HEK293 (cell line): ENCODE measurements around the gene ACTG1.
A peak's percentile ranks its signal among the peaks of the same experiment; 100 is the strongest.

Experiments
- CTCF ChIA-PET: fragments of 350-600 bp; formaldehyde crosslinking; extraction: SDS; loops from one replicate; lab custom pipeline; 2021; ENCODE audit warnings: antibody characterized with exemption; lab: Yijun Ruan, JAX
- POLR2A ChIA-PET: fragments of 300-600 bp; formaldehyde crosslinking; extraction: SDS; loops from one replicate; lab custom pipeline; 2020; ENCODE audit warnings: antibody characterized with exemption, inconsistent platforms; lab: Yijun Ruan, JAX
- H3K27ac ChIP-seq: fragments of 200-500 bp; sonication (Bioruptor generic); 2 replicates; pipeline ENCODE4 v1.5.1; 2014; ENCODE audit warnings: low read depth, low read length, control low read depth, inconsistent platforms; ENCODE audit errors: extremely low read depth
- H3K36me3 ChIP-seq, 2 experiments: fragments of 200-500 bp in 1 of 2; sonication (Bioruptor generic) in 1 of 2; 1 replicate in 1 of 2; 2 replicates in 1 of 2; pipeline ENCODE4 v1.5.1; 2014 to 2017; ENCODE audit warnings: inconsistent platforms in 2 of 2, low read length in 2 of 2; ENCODE audit not compliant: control insufficient read depth in 2 of 2, insufficient read depth in 1 of 2
- H3K4me1 ChIP-seq: fragments of 200-500 bp; sonication (Bioruptor generic); 2 replicates; pipeline ENCODE4 v1.5.1; 2014; ENCODE audit warnings: mild to moderate bottlenecking, low read length, inconsistent platforms; ENCODE audit not compliant: control insufficient read depth, insufficient read depth
- H3K4me3 ChIP-seq: 2 replicates; pipeline ENCODE4 v1.5.1; 2011; ENCODE audit warnings: low read depth, mild to moderate bottlenecking, control low read depth, low read length, moderate library complexity
- H3K9me3 ChIP-seq: fragments of 200-500 bp; sonication (Bioruptor generic); 2 replicates; pipeline ENCODE4 v1.5.1; 2014; ENCODE audit warnings: low read depth, low read length, inconsistent platforms; ENCODE audit not compliant: control insufficient read depth, insufficient read depth
- GLIS2 ChIP-seq: fragments of 450-650 bp; formaldehyde crosslinking; IDR thresholded peaks from 2 replicates; pipeline ENCODE4 v1.5.1; 2016; ENCODE audit warnings: missing biosample characterization, missing genetic modification characterization
- KLF7 ChIP-seq: fragments of 450-650 bp; formaldehyde crosslinking; IDR thresholded peaks from 2 replicates; pipeline ENCODE4 v1.5.1; 2016; ENCODE audit warnings: missing biosample characterization, missing genetic modification characterization, borderline replicate concordance
- MZF1 ChIP-seq: fragments of 450-650 bp; formaldehyde crosslinking; IDR thresholded peaks from 2 replicates; pipeline ENCODE4 v1.5.1; 2017; ENCODE audit warnings: missing biosample characterization, missing genetic modification characterization, borderline replicate concordance
- RBAK ChIP-seq: fragments of 450-650 bp; formaldehyde crosslinking; IDR thresholded peaks from 2 replicates; pipeline ENCODE4 v1.5.1; 2016; ENCODE audit warnings: missing biosample characterization, missing genetic modification characterization
- SP2 ChIP-seq: fragments of 450-650 bp; formaldehyde crosslinking; IDR thresholded peaks from 2 replicates; pipeline ENCODE4 v1.5.1; 2016; ENCODE audit warnings: missing biosample characterization, missing genetic modification characterization
- TRIM28 ChIP-seq: IDR thresholded peaks from 2 replicates; pipeline ENCODE4 v1.6.1; 2011; ENCODE audit warnings: low read length, control low read depth, borderline replicate concordance
- YY1 ChIP-seq: fragments of 450-650 bp; formaldehyde crosslinking; IDR thresholded peaks from 2 replicates; pipeline ENCODE4 v1.5.1; 2018; ENCODE audit warnings: missing biosample characterization, missing genetic modification characterization
- ZBTB20 ChIP-seq: fragments of 450-650 bp; formaldehyde crosslinking; IDR thresholded peaks from 2 replicates; pipeline ENCODE4 v1.5.1; 2016; ENCODE audit warnings: missing biosample characterization, missing genetic modification characterization
- ZEB2 ChIP-seq: fragments of 450-650 bp; formaldehyde crosslinking; IDR thresholded peaks from 2 replicates; pipeline ENCODE4 v1.5.1; 2016; ENCODE audit warnings: missing biosample characterization, missing genetic modification characterization
- ZFHX2 ChIP-seq: fragments of 450-650 bp; formaldehyde crosslinking; conservative IDR thresholded peaks from 2 replicates; pipeline ENCODE4 v1.5.1; 2016; ENCODE audit warnings: missing biosample characterization, missing genetic modification characterization
- ZFP3 ChIP-seq: fragments of 450-650 bp; formaldehyde crosslinking; IDR thresholded peaks from 2 replicates; pipeline ENCODE4 v1.5.1; 2016; ENCODE audit warnings: low read depth, missing biosample characterization, missing genetic modification characterization
- ZNF132 ChIP-seq: fragments of 450-650 bp; formaldehyde crosslinking; IDR thresholded peaks from 2 replicates; pipeline ENCODE4 v1.5.1; 2017; ENCODE audit warnings: missing biosample characterization, missing genetic modification characterization, borderline replicate concordance
- ZNF157 ChIP-seq: fragments of 450-650 bp; formaldehyde crosslinking; IDR thresholded peaks from 2 replicates; pipeline ENCODE4 v1.5.1; 2016; ENCODE audit warnings: missing biosample characterization, missing genetic modification characterization
- ZNF169 ChIP-seq: fragments of 450-650 bp; formaldehyde crosslinking; IDR thresholded peaks from 2 replicates; pipeline ENCODE4 v1.5.1; 2016; ENCODE audit warnings: missing biosample characterization, missing genetic modification characterization
- ZNF2 ChIP-seq: fragments of 450-650 bp; formaldehyde crosslinking; IDR thresholded peaks from 2 replicates; pipeline ENCODE4 v1.5.1; 2016; ENCODE audit warnings: missing biosample characterization, missing genetic modification characterization
- ZNF211 ChIP-seq: fragments of 450-650 bp; formaldehyde crosslinking; IDR thresholded peaks from 2 replicates; pipeline ENCODE4 v1.5.1; 2016; ENCODE audit warnings: low read depth, missing biosample characterization, missing genetic modification characterization
- ZNF223 ChIP-seq: fragments of 450-650 bp; formaldehyde crosslinking; IDR thresholded peaks from 2 replicates; pipeline ENCODE4 v1.5.1; 2016; ENCODE audit warnings: missing biosample characterization, missing genetic modification characterization
- ZNF24 ChIP-seq: fragments of 450-650 bp; formaldehyde crosslinking; IDR thresholded peaks from 2 replicates; pipeline ENCODE4 v1.5.1; 2016; ENCODE audit warnings: missing biosample characterization, missing genetic modification characterization
- ZNF292 ChIP-seq: fragments of 450-650 bp; formaldehyde crosslinking; IDR thresholded peaks from 2 replicates; pipeline ENCODE4 v1.5.1; 2016; ENCODE audit warnings: low read depth, missing biosample characterization, missing genetic modification characterization, borderline replicate concordance
- ZNF341 ChIP-seq: fragments of 450-650 bp; formaldehyde crosslinking; IDR thresholded peaks from 2 replicates; pipeline ENCODE4; 2016; ENCODE audit warnings: low read depth, missing biosample characterization, missing genetic modification characterization
- ZNF366 ChIP-seq: fragments of 450-650 bp; formaldehyde crosslinking; conservative IDR thresholded peaks from 2 replicates; pipeline ENCODE4 v1.5.1; 2016; ENCODE audit warnings: missing biosample characterization, missing genetic modification characterization
- ZNF37A ChIP-seq: fragments of 450-650 bp; IDR thresholded peaks from 2 replicates; pipeline ENCODE4 v1.5.1; 2018; ENCODE audit warnings: missing biosample characterization, missing genetic modification characterization
- ZNF501 ChIP-seq: fragments of 450-650 bp; formaldehyde crosslinking; IDR thresholded peaks from 2 replicates; pipeline ENCODE4 v1.5.1; 2016; ENCODE audit warnings: missing biosample characterization, missing genetic modification characterization
- ZNF560 ChIP-seq: fragments of 450-650 bp; formaldehyde crosslinking; IDR thresholded peaks from 2 replicates; pipeline ENCODE4 v1.5.1; 2017; ENCODE audit warnings: missing biosample characterization, missing genetic modification characterization, borderline replicate concordance
- ZNF623 ChIP-seq: fragments of 450-650 bp; formaldehyde crosslinking; IDR thresholded peaks from 2 replicates; pipeline ENCODE4 v1.5.1; 2016; ENCODE audit warnings: missing biosample characterization, missing genetic modification characterization
- ZNF654 ChIP-seq: fragments of 450-650 bp; formaldehyde crosslinking; IDR thresholded peaks from 2 replicates; pipeline ENCODE4 v1.5.1; 2016; ENCODE audit warnings: low read depth, missing biosample characterization, missing genetic modification characterization
- ZNF670 ChIP-seq: fragments of 450-650 bp; formaldehyde crosslinking; IDR thresholded peaks from 2 replicates; pipeline ENCODE4 v1.5.1; 2016; ENCODE audit warnings: missing biosample characterization, missing genetic modification characterization, low read depth
- ZSCAN16 ChIP-seq: fragments of 450-650 bp; formaldehyde crosslinking; IDR thresholded peaks from 2 replicates; pipeline ENCODE4 v1.5.1; 2016; ENCODE audit warnings: missing biosample characterization, missing genetic modification characterization
- TF ChIP-seq, protein P1 (sequence below): fragments of 450-650 bp; formaldehyde crosslinking; IDR thresholded peaks from 2 replicates; pipeline ENCODE4 v1.5.1; 2016; ENCODE audit warnings: missing biosample characterization, missing genetic modification characterization
- TF ChIP-seq, protein P2 (sequence below): fragments of 450-650 bp; formaldehyde crosslinking; IDR thresholded peaks from 2 replicates; pipeline ENCODE4 v1.5.1; 2016; ENCODE audit warnings: missing biosample characterization, missing genetic modification characterization
- TF ChIP-seq, protein P3 (sequence below): fragments of 450-650 bp; formaldehyde crosslinking; IDR thresholded peaks from 2 replicates; pipeline ENCODE4 v1.5.1; 2016; ENCODE audit warnings: missing biosample characterization, missing genetic modification characterization
- TF ChIP-seq, protein P4 (sequence below): fragments of 450-650 bp; formaldehyde crosslinking; IDR thresholded peaks from 2 replicates; pipeline ENCODE4 v1.5.1; 2016; ENCODE audit warnings: missing biosample characterization, missing genetic modification characterization, borderline replicate concordance

The ACTG1 gene

DNA sequence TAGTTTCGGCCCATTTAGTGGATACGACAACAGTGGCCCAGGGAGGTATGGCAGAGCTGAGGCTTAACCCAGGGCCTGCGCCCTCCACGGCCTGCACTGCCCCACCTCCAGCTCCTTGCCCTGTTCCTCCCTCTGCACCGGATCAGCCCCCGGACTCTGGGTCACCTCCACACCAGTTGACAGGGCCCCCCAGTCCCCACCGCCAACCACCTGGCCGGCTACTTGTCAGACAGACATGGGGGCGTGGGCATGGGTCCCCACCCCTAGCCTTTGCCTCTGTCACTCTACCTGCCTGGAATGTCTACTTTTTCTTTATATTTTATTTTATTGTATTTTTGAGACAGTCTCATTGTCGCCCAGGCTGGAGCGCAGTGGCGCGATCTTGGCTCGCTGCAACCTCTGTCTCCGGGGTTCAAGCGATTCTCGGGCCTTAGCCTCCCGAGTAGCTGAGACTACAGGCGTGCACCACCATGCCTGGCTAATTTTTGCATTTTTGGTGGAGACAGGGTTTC is 3.0 kb upstream of the ACTG1 start:
- ChIA-PET CTCF (interaction anchor here (0.6 to 1.2 kb wide), 2 partner anchors 85 to 382 kb away, joined by 3 to 4 read pairs; no protein-coding TSS in a partner anchor), POLR2A (interaction anchor here (0.6 to 9.9 kb wide), 13 partner anchors 8 to 1138 kb away, joined by 3 to 85 read pairs (median 4); partner anchors contain the start of genes ARL16, BAHCC1, CCDC137 and FAAP100)
- Histone ChIP-seq H3K27ac (peak overlapping the region; percentile 100), H3K4me1 (peaks cover 14% of the 10 kb centered on the region), H3K36me3 (peaks cover 4 to 17% of the 10 kb centered on the region in 2 experiments; a peak in 1 of 3 replicates), H3K9me3 (no peaks in the 10 kb centered on the region), H3K4me3 (peak overlapping the region; percentile 72)
- TF ChIP-seq SP2 (0 out of 2 replicates have a peak, but pooled peaks have one; percentile 25), ZNF132 (tag by site-specific recombination) (no peak), MZF1 (tag by site-specific recombination) (no peak), ZFP3 (tag by site-specific recombination) (no peak), ZSCAN16 (tag by site-specific recombination) (no peak), ZNF670 (tag by site-specific recombination) (no peak), ZNF623 (tag by site-specific recombination) (no peak), ZFHX2 (tag by site-specific recombination) (0 out of 2 replicates have a peak, but pooled peaks have one; percentile 9), KLF7 (no peak), ZNF292 (tag by site-specific recombination) (no peak), ZNF341 (tag by site-specific recombination) (peak; percentile 36), ZNF37A (tag by site-specific recombination) (no peak), RBAK (tag by site-specific recombination) (no peak), ZNF223 (peak; percentile 23; the same call in 1 of the 2 replicates), ZBTB20 (tag by site-specific recombination) (peak; percentile 44; the same call in 1 of the 2 replicates), ZNF654 (tag by site-specific recombination) (no peak), ZNF501 (tag by site-specific recombination) (no peak), ZEB2 (no peak), YY1 (tag by site-specific recombination) (no peak), GLIS2 (tag by site-specific recombination) (0 out of 2 replicates have a peak, but pooled peaks have one; percentile 2), ZNF157 (tag by site-specific recombination) (no peak), ZNF211 (tag by site-specific recombination) (no peak), TRIM28 (no peak), ZNF24 (tag by site-specific recombination) (no peak), ZNF366 (tag by site-specific recombination) (no peak), ZNF2 (tag by site-specific recombination) (no peak; the same call in 1 of the 2 replicates), ZNF169 (tag by site-specific recombination) (no peak), ZNF560 (tag by site-specific recombination) (no peak)
- TF ChIP-seq, protein P1, sequence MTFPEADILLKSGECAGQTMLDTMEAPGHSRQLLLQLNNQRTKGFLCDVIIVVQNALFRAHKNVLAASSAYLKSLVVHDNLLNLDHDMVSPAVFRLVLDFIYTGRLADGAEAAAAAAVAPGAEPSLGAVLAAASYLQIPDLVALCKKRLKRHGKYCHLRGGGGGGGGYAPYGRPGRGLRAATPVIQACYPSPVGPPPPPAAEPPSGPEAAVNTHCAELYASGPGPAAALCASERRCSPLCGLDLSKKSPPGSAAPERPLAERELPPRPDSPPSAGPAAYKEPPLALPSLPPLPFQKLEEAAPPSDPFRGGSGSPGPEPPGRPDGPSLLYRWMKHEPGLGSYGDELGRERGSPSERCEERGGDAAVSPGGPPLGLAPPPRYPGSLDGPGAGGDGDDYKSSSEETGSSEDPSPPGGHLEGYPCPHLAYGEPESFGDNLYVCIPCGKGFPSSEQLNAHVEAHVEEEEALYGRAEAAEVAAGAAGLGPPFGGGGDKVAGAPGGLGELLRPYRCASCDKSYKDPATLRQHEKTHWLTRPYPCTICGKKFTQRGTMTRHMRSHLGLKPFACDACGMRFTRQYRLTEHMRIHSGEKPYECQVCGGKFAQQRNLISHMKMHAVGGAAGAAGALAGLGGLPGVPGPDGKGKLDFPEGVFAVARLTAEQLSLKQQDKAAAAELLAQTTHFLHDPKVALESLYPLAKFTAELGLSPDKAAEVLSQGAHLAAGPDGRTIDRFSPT: no peak
- TF ChIP-seq, protein P2, sequence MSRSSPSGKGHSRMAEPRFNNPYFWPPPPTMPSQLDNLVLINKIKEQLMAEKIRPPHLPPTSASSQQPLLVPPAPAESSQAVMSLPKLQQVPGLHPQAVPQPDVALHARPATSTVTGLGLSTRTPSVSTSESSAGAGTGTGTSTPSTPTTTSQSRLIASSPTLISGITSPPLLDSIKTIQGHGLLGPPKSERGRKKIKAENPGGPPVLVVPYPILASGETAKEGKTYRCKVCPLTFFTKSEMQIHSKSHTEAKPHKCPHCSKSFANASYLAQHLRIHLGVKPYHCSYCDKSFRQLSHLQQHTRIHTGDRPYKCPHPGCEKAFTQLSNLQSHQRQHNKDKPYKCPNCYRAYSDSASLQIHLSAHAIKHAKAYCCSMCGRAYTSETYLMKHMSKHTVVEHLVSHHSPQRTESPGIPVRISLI (tag by site-specific recombination): no peak
- TF ChIP-seq, protein P3, sequence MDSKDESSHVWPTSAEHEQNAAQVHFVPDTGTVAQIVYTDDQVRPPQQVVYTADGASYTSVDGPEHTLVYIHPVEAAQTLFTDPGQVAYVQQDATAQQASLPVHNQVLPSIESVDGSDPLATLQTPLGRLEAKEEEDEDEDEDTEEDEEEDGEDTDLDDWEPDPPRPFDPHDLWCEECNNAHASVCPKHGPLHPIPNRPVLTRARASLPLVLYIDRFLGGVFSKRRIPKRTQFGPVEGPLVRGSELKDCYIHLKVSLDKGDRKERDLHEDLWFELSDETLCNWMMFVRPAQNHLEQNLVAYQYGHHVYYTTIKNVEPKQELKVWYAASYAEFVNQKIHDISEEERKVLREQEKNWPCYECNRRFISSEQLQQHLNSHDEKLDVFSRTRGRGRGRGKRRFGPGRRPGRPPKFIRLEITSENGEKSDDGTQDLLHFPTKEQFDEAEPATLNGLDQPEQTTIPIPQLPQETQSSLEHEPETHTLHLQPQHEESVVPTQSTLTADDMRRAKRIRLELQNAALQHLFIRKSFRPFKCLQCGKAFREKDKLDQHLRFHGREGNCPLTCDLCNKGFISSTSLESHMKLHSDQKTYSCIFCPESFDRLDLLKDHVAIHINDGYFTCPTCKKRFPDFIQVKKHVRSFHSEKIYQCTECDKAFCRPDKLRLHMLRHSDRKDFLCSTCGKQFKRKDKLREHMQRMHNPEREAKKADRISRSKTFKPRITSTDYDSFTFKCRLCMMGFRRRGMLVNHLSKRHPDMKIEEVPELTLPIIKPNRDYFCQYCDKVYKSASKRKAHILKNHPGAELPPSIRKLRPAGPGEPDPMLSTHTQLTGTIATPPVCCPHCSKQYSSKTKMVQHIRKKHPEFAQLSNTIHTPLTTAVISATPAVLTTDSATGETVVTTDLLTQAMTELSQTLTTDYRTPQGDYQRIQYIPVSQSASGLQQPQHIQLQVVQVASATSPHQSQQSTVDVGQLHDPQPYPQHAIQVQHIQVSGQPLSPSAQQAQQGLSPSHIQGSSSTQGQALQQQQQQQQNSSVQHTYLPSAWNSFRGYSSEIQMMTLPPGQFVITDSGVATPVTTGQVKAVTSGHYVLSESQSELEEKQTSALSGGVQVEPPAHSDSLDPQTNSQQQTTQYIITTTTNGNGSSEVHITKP (tag by site-specific recombination): no peak
- TF ChIP-seq, protein P4, sequence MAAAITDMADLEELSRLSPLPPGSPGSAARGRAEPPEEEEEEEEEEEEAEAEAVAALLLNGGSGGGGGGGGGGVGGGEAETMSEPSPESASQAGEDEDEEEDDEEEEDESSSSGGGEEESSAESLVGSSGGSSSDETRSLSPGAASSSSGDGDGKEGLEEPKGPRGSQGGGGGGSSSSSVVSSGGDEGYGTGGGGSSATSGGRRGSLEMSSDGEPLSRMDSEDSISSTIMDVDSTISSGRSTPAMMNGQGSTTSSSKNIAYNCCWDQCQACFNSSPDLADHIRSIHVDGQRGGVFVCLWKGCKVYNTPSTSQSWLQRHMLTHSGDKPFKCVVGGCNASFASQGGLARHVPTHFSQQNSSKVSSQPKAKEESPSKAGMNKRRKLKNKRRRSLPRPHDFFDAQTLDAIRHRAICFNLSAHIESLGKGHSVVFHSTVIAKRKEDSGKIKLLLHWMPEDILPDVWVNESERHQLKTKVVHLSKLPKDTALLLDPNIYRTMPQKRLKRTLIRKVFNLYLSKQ (tag by site-specific recombination): no peak
